Measurements from ENCODE around the gene TMEM214.
"Not testable (repeated sequence)": the region's sequence is repeated elsewhere in the genome, so short reads cannot be mapped to it uniquely, and the experiment has no call there.

DNA sequence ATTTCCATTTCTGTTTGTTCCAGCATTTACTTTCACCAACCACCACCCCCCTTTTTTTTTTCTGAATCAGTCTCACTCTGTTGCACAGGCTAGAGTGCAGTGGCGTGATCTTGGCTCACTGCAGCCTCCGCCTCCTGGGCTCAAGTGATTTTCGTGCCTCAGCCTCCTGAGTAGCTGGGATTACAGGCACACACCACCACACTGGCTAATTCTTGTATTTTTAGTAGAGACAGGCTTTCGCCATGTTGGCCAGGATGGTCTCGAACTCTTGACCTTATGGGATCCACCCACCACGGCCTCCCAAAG lies 42.8 kb downstream of the TMEM214 start:
- not testable (repeated sequence) for TF ChIP-seq POLR2A (IDR thresholded peaks at IDR 0.05)
- TF ChIP-seq, protein P1, sequence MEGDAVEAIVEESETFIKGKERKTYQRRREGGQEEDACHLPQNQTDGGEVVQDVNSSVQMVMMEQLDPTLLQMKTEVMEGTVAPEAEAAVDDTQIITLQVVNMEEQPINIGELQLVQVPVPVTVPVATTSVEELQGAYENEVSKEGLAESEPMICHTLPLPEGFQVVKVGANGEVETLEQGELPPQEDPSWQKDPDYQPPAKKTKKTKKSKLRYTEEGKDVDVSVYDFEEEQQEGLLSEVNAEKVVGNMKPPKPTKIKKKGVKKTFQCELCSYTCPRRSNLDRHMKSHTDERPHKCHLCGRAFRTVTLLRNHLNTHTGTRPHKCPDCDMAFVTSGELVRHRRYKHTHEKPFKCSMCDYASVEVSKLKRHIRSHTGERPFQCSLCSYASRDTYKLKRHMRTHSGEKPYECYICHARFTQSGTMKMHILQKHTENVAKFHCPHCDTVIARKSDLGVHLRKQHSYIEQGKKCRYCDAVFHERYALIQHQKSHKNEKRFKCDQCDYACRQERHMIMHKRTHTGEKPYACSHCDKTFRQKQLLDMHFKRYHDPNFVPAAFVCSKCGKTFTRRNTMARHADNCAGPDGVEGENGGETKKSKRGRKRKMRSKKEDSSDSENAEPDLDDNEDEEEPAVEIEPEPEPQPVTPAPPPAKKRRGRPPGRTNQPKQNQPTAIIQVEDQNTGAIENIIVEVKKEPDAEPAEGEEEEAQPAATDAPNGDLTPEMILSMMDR (IDR thresholded peaks at IDR 0.05), result not testable (repeated sequence)
